Activated T-helper 1 cell treated with anti-CD3 and anti-CD28 coated beads, Interleukin-12 subunit alpha, Interleukin-12 subunit beta, Interleukin-2, Interleukin-4 antibody, amounts not matched to agents 30 ng/mL and 10 ng/mL and 1 ng/mL, durations not matched to agents 14 hours and 24 hours and 36 hours (primary cell): ENCODE results near the gene NMU. TPM values are rescaled to one million over a fixed set of nuclear protein-coding genes. Genes with fewer than 3 reads are reported as not detected.

Experiments used
- DNase-seq: peaks from one replicate; pipeline ENCODE4 v3.0.0; 2021; ENCODE audit warnings: low spot score
- H3K27ac Mint-ChIP-seq: one replicate; pipeline ENCODE4 v1.8.0; 2021; ENCODE audit warnings: mild to moderate bottlenecking, mixed read lengths
- H3K27me3 Mint-ChIP-seq: one replicate; pipeline ENCODE4 v1.8.0; 2022; ENCODE audit warnings: mild to moderate bottlenecking, moderate library complexity, mixed read lengths; ENCODE audit not compliant: insufficient read depth
- H3K36me3 Mint-ChIP-seq: one replicate; pipeline ENCODE4 v1.8.0; 2021; ENCODE audit warnings: low read depth, mixed read lengths
- H3K4me1 Mint-ChIP-seq: one replicate; pipeline ENCODE4 v1.8.0; 2021; ENCODE audit warnings: low read depth, mixed read lengths
- H3K4me3 Mint-ChIP-seq: one replicate; pipeline ENCODE4 v1.8.0; 2021; ENCODE audit warnings: mild to moderate bottlenecking, moderate library complexity, mixed read lengths
- H3K9me3 Mint-ChIP-seq: one replicate; pipeline ENCODE4 v1.8.0; 2021; ENCODE audit warnings: mixed read lengths
- intact Hi-C: fragments of 100-400 bp; cut with micrococcal nuclease; formaldehyde crosslinking; loops from one replicate; pipeline ENCODE4 v1.15.1; 2024
- total RNA-seq: library from RNA; stranded (reverse); gene quantifications from 2 replicates; pipeline ENCODE4 v1.2.3, GENCODE V29; 2022

NMU gene
- total RNA-seq, 1 donor from 2014 or later, result not detected

DNA sequence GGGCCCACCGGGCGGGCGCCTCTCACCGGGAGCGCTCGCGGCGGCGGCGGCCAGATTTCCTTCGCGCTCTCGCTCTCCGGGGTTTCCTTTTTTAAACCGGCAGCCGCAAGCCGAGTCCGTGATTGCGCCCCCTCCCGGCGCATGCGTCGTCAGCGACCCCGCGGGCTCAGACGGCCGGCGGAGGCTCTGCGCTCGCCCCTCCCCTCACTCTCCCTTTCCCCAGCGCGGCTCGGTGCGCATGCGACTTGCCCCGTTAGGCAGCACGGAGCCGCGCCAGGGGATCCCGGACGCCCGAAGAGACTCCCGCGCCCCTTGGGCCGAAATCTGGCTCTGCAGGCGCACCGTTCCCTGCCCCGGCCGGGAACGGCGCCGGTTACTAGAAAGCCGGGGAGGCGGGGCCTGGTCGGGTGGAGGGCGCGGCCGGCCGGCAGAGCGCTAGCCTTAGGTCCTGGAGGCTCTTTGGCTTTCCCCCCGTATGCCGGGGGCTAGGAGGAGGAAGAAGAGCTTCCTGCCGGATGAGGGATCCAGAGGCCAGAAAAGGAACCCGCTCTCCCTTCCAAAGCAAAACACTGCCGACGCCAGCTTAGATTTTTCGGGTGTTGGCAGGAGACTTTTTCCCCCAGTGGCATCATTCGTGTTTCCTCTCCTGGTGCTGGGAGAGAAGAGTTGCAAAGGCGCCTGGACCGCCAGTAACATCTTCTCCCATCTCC is 89.2 kb downstream of the NMU start, which contains the start of gene CLOCK:
TSS of gene CLOCK (minus strand) at position 154 of the 710 bp plus-strand sequence. CDS start 64,124 bp downstream, outside the sequence.
- peak within 1 kb of the TSS; percentile 86 for H3K27ac Mint-ChIP-seq
- peak; percentile 80 for DNase-seq
- peaks cover 13% of the 10 kb centered on the region for H3K27me3 Mint-ChIP-seq
- H3K9me3 Mint-ChIP-seq, result no peaks in the 10 kb centered on the region
- intact Hi-C loops, result loop anchor here (1.0 to 10.0 kb wide), 16 partner anchors 16 to 1482 kb away; partner anchors contain the start of genes AASDH, CEP135, CHIC2 and EXOC1
- H3K4me1 Mint-ChIP-seq, result peaks cover 41% of the 10 kb centered on the region
- no peaks in the 10 kb centered on the region for H3K36me3 Mint-ChIP-seq
- peak within 1 kb of the TSS; percentile 92 for H3K4me3 Mint-ChIP-seq

- intact Hi-C loops, result loop anchor here (1.0 to 10.0 kb wide), 16 partner anchors 17 to 1482 kb away; partner anchors contain the start of genes AASDH, CEP135, CHIC2 and EXOC1
- Mint-ChIP-seq H3K27ac (no peak overlapping the region), H3K4me1 (peaks cover 41% of the 10 kb centered on the region), H3K4me3 (peak overlapping the region; percentile 58), H3K36me3 (no peaks in the 10 kb centered on the region), H3K9me3 (no peaks in the 10 kb centered on the region), H3K27me3 (peaks cover 13% of the 10 kb centered on the region)
- DNase-seq, result no peak
Observed at GRCh38 chr4:55546506-55546755, 89.7 kb downstream of the NMU start.

DNA sequence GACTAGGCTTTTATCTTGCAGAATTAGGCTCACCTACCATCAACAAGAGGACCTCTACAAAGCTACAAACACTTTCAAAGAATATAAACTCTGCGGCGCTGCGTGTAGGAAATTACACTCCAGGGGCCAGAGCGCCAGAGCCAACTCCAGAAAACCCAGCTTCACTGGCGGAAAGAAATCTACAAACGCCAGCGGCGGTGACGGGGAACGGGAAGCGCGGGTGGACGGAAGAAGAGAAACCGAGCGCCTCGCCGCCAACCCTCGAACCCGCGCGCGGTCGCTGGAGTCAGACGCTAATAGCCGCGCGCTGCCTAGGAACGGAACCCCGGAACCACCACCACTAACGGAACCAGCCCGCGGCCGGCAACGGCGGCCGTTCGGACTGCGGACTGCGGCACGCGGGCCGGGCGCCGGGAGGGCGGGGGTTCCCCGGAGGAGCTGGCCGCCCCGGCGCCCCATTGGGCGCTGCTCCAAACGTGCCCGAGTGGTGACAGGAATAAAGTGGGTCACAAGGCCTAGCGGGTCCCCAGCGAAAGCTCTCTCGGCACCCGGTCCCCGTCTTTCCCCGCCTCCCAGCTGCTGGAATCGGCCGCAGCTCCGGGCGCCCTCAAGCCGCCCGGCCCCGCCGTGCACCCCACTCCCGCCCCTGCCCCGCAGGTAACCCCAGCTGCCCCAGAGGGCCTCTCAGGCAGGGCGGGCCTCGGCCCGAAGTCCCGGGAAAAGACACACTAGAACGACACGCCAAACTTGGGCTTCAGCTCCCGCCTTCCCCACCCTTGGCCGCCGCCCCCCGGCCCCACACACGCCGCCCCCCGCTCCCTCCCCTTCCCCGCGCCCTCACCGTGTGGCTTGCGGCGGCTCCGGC is 90.2 kb downstream of the NMU start:
- intact Hi-C loops, result loop anchor here (1.0 to 10.0 kb wide), 18 partner anchors 17 to 1481 kb away; partner anchors contain the start of genes AASDH, CEP135, CHIC2 and EXOC1
- DNase-seq, result peak; percentile 48
- H3K27me3 Mint-ChIP-seq, result peaks cover 13% of the 10 kb centered on the region
- H3K9me3 Mint-ChIP-seq, result no peaks in the 10 kb centered on the region
- H3K27ac Mint-ChIP-seq, result peak overlapping the region; percentile 84
- peak overlapping the region; percentile 92 for H3K4me3 Mint-ChIP-seq
- no peaks in the 10 kb centered on the region for H3K36me3 Mint-ChIP-seq
- peaks cover 41% of the 10 kb centered on the region for H3K4me1 Mint-ChIP-seq

Other genes starting within 250 kb of the NMU start
- gene TMEM165, start 240.3 kb downstream of the NMU start, total RNA-seq, result 110 and 112 TPM in 2 replicates
- gene CLOCK, start 89.4 kb downstream of the NMU start, total RNA-seq, result 12.7 and 13.0 TPM in 2 replicates
- not detected in 2 replicates for gene PDCL2, start 44.1 kb downstream of the NMU start, total RNA-seq
- gene EXOC1L, start 183.5 kb upstream of the NMU start, total RNA-seq, result not detected in 2 replicates
- gene EXOC1, start 217.3 kb upstream of the NMU start, total RNA-seq, result 18.3 and 18.8 TPM in 2 replicates